ENCODE data around the gene SH3BP1.

SH3BP1 gene

DNA sequence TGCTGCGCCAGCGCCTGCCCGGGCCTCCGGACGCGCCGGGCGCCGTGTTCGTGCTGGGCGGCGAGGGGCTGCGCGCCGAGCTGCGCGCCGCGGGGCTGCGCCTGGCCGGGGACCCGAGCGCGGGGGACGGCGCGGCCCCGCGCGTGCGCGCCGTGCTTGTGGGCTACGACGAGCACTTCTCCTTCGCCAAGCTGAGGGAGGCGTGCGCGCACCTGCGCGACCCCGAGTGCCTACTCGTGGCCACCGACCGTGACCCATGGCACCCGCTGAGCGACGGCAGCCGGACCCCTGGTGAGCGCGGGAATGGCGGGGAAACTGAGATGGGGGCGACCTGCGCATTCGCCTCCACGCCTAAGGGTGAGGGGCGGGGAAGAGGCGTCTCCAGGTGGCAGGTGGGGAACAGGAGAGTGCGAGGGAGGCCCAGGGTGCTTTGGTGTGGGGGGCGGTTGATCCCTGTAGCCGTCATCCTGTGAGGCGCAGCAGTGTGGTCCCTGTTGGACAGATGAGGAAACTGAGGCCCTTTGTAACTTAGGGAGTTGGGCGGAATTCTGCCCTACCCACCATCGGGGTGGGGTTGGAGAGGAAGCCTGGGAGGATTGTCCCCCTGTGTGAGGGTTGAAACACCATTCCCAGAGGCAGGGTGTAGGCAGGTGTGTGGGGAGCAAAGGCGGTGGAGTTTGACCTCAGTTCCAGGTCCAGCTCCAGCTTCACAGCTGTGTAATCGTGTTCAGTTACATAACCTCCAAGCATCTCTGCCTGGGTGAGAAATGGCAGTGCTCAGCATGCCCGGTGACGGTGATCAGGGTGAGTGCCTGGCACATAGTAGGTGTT is 19.8 kb downstream of the SH3BP1 start:
- Histone ChIP-seq H3K4me3 (replicated peaks; ENCODE audit: low read depth, low read length) (peak overlapping the region; percentile 91), H3K27me3 (replicated peaks; ENCODE audit: control insufficient read depth, insufficient read depth, low read length) (no peaks in the 10 kb centered on the region), H3K36me3 (ENCODE audit: control insufficient read depth, insufficient read depth, low read length) (peaks cover 2% of the 10 kb centered on the region)
- TF ChIP-seq, protein P1, sequence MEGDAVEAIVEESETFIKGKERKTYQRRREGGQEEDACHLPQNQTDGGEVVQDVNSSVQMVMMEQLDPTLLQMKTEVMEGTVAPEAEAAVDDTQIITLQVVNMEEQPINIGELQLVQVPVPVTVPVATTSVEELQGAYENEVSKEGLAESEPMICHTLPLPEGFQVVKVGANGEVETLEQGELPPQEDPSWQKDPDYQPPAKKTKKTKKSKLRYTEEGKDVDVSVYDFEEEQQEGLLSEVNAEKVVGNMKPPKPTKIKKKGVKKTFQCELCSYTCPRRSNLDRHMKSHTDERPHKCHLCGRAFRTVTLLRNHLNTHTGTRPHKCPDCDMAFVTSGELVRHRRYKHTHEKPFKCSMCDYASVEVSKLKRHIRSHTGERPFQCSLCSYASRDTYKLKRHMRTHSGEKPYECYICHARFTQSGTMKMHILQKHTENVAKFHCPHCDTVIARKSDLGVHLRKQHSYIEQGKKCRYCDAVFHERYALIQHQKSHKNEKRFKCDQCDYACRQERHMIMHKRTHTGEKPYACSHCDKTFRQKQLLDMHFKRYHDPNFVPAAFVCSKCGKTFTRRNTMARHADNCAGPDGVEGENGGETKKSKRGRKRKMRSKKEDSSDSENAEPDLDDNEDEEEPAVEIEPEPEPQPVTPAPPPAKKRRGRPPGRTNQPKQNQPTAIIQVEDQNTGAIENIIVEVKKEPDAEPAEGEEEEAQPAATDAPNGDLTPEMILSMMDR (IDR thresholded peaks at IDR 0.05; ENCODE audit: insufficient read depth, low read length, poor library complexity, severe bottlenecking), result no peak
- DNase-seq (ENCODE audit: extremely low read depth, insufficient read length), result peak; percentile 64

DNA sequence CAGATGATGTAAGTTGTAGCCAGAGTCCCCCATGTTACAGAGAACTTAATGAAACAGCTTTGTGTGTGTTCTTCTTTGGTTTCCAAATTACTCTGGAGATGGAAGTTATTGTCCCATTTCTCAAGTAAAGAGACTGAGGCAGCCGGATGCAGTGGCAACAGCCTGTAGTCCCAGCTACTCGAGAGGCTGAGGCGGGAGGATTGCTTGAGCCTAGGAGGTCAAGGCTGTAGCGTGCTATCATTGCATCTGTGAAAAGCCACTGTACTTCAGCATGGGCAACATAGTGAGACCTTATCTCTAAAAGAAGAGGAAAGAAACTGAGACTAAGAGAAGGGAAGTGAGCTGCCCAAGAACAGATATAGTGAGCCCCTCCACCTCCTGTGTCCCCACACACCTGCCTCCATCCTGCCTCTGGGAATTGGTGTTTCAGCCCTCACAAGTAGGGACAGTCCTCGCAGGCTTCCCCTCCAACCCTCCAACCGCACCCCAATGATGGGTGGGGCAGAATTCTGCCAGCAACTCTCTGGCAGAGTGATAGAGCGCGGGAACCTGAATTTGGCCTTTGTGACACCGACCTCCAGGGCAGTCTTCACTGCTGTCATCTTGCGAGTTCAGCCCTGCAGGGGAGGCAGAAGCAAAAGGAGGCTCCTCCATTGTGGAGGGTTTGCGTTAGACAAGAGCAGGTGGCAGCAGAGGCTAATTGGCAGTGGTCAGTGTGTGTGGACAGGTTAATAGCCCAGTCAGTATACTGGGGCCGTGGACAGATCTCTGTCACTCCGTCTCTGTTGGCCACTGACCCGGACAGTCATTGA is 20.6 kb downstream of the SH3BP1 start:
- peaks cover 2% of the 10 kb centered on the region for H3K36me3 ChIP-seq (ENCODE audit: control insufficient read depth, insufficient read depth, low read length)
- no peak for DNase-seq (ENCODE audit: extremely low read depth, insufficient read length)
- peak overlapping the region; percentile 91 for H3K4me3 ChIP-seq (replicated peaks; ENCODE audit: low read depth, low read length)
- no peaks in the 10 kb centered on the region for H3K27me3 ChIP-seq (replicated peaks; ENCODE audit: control insufficient read depth, insufficient read depth, low read length)
- TF ChIP-seq, protein P1 (IDR thresholded peaks at IDR 0.05; ENCODE audit: insufficient read depth, low read length, poor library complexity, severe bottlenecking), result no peak

DNA sequence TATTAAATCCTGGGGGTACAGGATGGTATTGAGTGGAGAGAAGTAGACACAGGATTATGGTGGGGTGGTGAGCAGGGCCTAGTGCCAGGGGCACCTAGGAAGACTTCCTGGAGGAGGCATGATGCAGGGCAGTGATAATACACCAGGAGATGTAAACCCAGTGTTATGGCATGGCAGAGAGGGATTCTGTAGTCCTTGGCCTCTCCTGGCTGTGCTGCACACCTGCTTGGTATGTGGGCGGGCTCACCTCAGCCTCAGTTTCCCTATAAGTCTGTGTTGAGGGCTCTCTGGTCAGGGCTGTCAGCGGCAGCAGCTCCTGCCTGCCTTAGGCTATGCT is 21.2 kb downstream of the SH3BP1 start:
- TF ChIP-seq, protein P1 (IDR thresholded peaks at IDR 0.05; ENCODE audit: insufficient read depth, low read length, poor library complexity, severe bottlenecking), result no peak
- no peak for DNase-seq (ENCODE audit: extremely low read depth, insufficient read length)
- H3K36me3 ChIP-seq (ENCODE audit: control insufficient read depth, insufficient read depth, low read length), result peaks cover 4% of the 10 kb centered on the region
- H3K4me3 ChIP-seq (replicated peaks; ENCODE audit: low read depth, low read length), result peak overlapping the region; percentile 91
- H3K27me3 ChIP-seq (replicated peaks; ENCODE audit: control insufficient read depth, insufficient read depth, low read length), result no peaks in the 10 kb centered on the region

DNA sequence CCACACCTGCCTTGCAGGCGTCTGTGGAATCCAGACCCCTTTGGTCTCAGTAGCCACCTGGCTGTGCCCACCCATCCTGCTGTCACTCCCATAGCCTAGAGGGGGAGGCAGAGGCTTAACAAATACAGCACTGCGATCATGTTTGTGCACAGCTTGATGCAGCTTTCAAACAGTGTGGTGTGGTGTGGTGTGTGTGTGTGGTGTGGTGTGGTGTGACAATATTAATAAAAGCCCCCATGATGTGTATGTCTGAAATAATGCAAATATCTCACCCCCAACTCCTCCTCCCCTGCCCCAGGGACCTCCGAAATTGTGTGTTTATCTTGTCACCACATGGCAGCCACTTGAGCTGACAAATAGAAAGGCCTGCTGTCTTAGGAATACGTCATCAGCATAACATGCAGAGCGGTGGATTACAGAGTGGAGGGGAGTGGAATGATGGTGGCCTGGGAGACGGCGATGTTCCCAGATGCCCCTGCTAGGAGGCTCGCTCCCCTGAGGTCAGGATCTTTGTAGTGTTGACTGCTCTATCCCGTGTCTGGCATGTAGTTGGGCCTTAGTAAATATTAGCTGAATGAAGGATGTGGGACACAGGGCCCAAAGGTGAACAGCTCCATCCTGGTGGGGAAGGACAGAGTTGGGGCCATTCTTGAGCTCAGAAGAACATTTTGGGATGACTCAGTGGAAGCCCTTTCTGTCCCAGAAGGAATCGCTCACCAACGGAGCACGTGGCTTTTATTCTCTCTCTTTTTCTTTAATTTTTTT is 21.9 kb downstream of the SH3BP1 start:
- DNase-seq (ENCODE audit: extremely low read depth, insufficient read length), result no peak
- TF ChIP-seq, protein P1 (IDR thresholded peaks at IDR 0.05; ENCODE audit: insufficient read depth, low read length, poor library complexity, severe bottlenecking), result peak; percentile 45
- peaks cover 10% of the 10 kb centered on the region for H3K36me3 ChIP-seq (ENCODE audit: control insufficient read depth, insufficient read depth, low read length)
- no peaks in the 10 kb centered on the region for H3K27me3 ChIP-seq (replicated peaks; ENCODE audit: control insufficient read depth, insufficient read depth, low read length)
- peak overlapping the region; percentile 91 for H3K4me3 ChIP-seq (replicated peaks; ENCODE audit: low read depth, low read length)

DNA sequence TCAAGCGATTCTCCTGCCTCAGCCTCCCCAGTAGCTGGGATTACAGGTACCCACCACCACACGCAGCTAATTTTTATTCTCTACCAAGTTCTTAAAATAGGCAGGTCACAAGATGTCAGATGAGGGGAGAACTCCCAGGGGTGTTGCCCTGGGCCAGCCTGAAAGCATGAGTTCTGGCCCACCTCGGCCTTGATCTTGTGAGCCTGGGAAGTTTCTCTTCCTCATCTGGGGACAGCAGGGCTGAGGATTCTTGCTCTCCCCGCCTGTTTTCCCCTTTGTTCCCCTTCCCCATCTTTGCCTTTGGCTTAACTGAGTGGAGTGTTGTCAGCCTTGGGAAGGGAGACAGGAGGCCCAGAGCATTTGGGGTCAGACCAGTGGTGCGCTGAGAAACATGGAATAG is 22.6 kb downstream of the SH3BP1 start:
- DNase-seq (ENCODE audit: extremely low read depth, insufficient read length), result no peak
- Histone ChIP-seq H3K27me3 (replicated peaks; ENCODE audit: control insufficient read depth, insufficient read depth, low read length) (no peaks in the 10 kb centered on the region), H3K36me3 (ENCODE audit: control insufficient read depth, insufficient read depth, low read length) (peaks cover 14% of the 10 kb centered on the region), H3K4me3 (replicated peaks; ENCODE audit: low read depth, low read length) (no peak overlapping the region)
- TF ChIP-seq, protein P1 (IDR thresholded peaks at IDR 0.05; ENCODE audit: insufficient read depth, low read length, poor library complexity, severe bottlenecking), result no peak
